Activated naive CD4-positive, alpha-beta T cell treated with anti-CD3 and anti-CD28 coated beads, Interleukin-2, amount 10 ng/mL, durations not matched to agents 5 hours and 36 hours (primary cell): Measurements from ENCODE around the gene PRELID3B. TPM values are rescaled to one million over a fixed set of nuclear protein-coding genes. Genes with fewer than 3 reads are reported as not detected.

ENCODE experiments used
- total RNA-seq, 2 experiments: library from RNA; stranded (reverse); gene quantifications; one replicate each; pipeline ENCODE4 v1.2.3, GENCODE V29; 2021

PRELID3B gene
- total RNA-seq = 10 to 100 TPM; 64.2 to 72.3 TPM

GRCh38 chr20:59042151-59042795, at the start of gene PRELID3B:
TSS of gene PRELID3B (minus strand) at chr20:59042786. CDS start at chr20:59042730, 56 bp downstream.

GRCh38 chr20:59032023-59032712, 10.4 kb downstream of the PRELID3B start, which contains the start of gene ATP5F1E:
TSS of gene ATP5F1E (minus strand) at chr20:59032335. CDS start at chr20:59032251, 84 bp downstream.

DNA sequence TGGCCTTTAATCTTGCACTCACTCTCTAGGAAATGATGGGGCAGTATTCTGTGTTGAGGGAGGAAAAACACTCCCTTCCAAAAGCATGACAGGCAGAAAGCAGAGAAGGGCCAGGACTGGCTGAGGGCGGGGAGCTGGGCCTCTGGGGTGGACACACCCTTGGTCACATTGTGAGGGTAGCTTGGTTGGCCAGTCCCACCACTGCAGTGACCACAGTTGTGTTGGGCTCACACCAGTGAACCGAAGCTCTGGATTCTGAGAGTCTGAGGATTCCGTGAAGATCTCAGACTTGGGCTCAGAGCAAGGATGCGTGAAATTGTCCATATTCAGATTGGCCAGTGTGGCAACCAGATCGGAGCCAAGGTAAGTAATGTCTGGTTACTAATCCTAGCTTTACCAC, 23.4 kb downstream of the PRELID3B start, which contains the start of gene TUBB1:
Gene TUBB1 (plus strand): TSS at position 213 of the 400 bp plus-strand sequence. CDS start 94 bp downstream, at position 307.

DNA sequence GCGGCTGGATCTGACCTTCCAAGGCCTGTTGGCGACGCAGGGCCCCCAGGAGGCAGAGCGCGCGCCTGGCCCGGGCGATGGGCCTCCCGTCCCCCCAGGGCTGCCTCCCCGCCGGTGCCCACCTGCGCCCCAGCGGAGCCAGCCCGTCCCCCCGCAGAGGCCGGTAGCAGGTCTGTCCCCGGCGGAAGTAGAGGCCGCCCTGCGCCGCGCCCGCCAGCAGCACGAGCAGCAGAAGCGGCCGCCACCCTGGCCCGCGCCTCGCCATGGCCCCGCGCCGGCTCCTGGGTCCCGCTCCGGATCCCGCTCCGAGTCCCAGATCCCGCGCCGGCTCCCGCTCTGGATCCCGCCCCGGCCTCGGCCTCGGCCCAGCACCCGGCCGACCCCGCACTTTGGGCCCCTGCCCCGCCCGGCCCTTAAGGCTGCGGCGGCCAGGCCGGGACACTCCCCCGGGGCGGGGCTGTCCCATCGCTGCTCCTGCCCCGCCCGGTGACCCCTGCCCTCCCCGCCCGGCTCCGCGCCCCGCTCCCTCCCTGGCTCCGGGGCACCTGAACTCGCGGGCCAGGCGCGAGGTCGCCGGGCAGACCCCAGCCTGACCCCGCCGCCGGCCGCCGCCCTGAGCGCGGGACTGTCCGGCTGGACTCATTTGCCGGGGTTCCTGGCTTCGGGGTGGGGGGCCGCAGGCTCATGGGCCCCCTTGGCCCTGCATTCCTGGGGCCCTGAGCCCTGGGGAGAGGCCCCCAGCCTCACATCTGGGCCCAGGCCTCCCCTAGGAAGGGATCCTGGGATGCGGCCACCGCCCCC, 35.5 kb downstream of the PRELID3B start, which contains the start of gene CTSZ:
Gene CTSZ (minus strand): TSS at position 391 of the 801 bp plus-strand sequence. CDS start 126 bp downstream, at position 265.

Other genes with a start within 250 kb of the PRELID3B start
- gene GNAS-AS1, start 191.9 kb downstream of the PRELID3B start, total RNA-seq = 1 to 10 TPM in 1 of 2 experiments, under 1 TPM in 1; 0.89 to 1.7 TPM
- 100 to 1,000 TPM; 955 to 964 TPM for gene GNAS, start 190.1 kb downstream of the PRELID3B start, total RNA-seq
- 10 to 100 TPM; 65.1 to 65.6 TPM for gene NELFCD, start 61.5 kb downstream of the PRELID3B start, total RNA-seq
- gene CTSZ, start 35.5 kb downstream of the PRELID3B start, total RNA-seq = 10 to 100 TPM; 43.6 to 48.9 TPM
- not detected for gene TUBB1, start 23.4 kb downstream of the PRELID3B start, total RNA-seq
- gene ATP5F1E, start 10.5 kb downstream of the PRELID3B start, total RNA-seq = 100 to 1,000 TPM; 102 to 110 TPM
- gene ZNF831, start 121.0 kb upstream of the PRELID3B start, total RNA-seq = 10 to 100 TPM in 1 of 2 experiments, 1 to 10 TPM in 1; 9.7 to 10.8 TPM